Measurements from ENCODE around the gene RFX4.

RFX4 gene

GRCh38 chr12:106717673-106718072 is 134.9 kb downstream of the RFX4 start:
- Histone ChIP-seq H3K4me2 (ENCODE audit: low read length) (no peak overlapping the region), H3K27ac (no peak overlapping the region), H3K27me3 (ENCODE audit: control insufficient read depth, insufficient read depth, low read length) (no peaks in the 10 kb centered on the region), H3K36me3 (ENCODE audit: control insufficient read depth, insufficient read depth, low read length) (no peaks in the 10 kb centered on the region), H3K9ac (no peak overlapping the region), H3K4me1 (peaks cover 16% of the 10 kb centered on the region), H2AFZ (no peak overlapping the region), H3K9me3 (ENCODE audit: control insufficient read depth, low read length) (no peaks in the 10 kb centered on the region), H3K4me3 (ENCODE audit: low read depth, low read length) (no peak overlapping the region), H3K79me2 (no peaks in the 10 kb centered on the region)
- TF ChIP-seq CTCF (IDR thresholded peaks at IDR 0.05), result no peak

GRCh38 chr12:106719879-106720278 is 137.1 kb downstream of the RFX4 start:
- no peaks in the 10 kb centered on the region for H3K36me3 ChIP-seq (ENCODE audit: control insufficient read depth, insufficient read depth, low read length)
- no peak overlapping the region for H3K4me3 ChIP-seq (ENCODE audit: low read depth, low read length)
- H3K9ac ChIP-seq, result no peak overlapping the region
- TF ChIP-seq CTCF (IDR thresholded peaks at IDR 0.05), result no peak
- no peaks in the 10 kb centered on the region for H3K27me3 ChIP-seq (ENCODE audit: control insufficient read depth, insufficient read depth, low read length)
- no peak overlapping the region for H3K27ac ChIP-seq
- H3K4me2 ChIP-seq (ENCODE audit: low read length), result no peak overlapping the region
- H3K79me2 ChIP-seq, result no peaks in the 10 kb centered on the region
- no peaks in the 10 kb centered on the region for H3K9me3 ChIP-seq (ENCODE audit: control insufficient read depth, low read length)
- H3K4me1 ChIP-seq, result peaks cover 16% of the 10 kb centered on the region
- no peak overlapping the region for H2AFZ ChIP-seq

- Histone ChIP-seq H3K27ac (no peak overlapping the region), H3K27me3 (ENCODE audit: control insufficient read depth, insufficient read depth, low read length) (no peaks in the 10 kb centered on the region), H3K9me3 (ENCODE audit: control insufficient read depth, low read length) (no peaks in the 10 kb centered on the region), H3K4me2 (ENCODE audit: low read length) (no peak overlapping the region), H3K4me3 (ENCODE audit: low read depth, low read length) (no peak overlapping the region), H3K9ac (no peak overlapping the region), H2AFZ (peak overlapping the region; percentile 54), H3K79me2 (no peaks in the 10 kb centered on the region), H3K36me3 (ENCODE audit: control insufficient read depth, insufficient read depth, low read length) (no peaks in the 10 kb centered on the region), H3K4me1 (peaks cover 16% of the 10 kb centered on the region)
- no peak for TF ChIP-seq CTCF (IDR thresholded peaks at IDR 0.05)
Measured at GRCh38 chr12:106720696-106721095, 137.9 kb downstream of the RFX4 start.

GRCh38 chr12:106721915-106722314 is 139.1 kb downstream of the RFX4 start:
- TF ChIP-seq CTCF (IDR thresholded peaks at IDR 0.05), result no peak
- H3K9ac ChIP-seq, result no peak overlapping the region

GRCh38 chr12:106722837-106723236 is 140.0 kb downstream of the RFX4 start:
- Histone ChIP-seq H3K27me3 (ENCODE audit: control insufficient read depth, insufficient read depth, low read length) (no peaks in the 10 kb centered on the region), H3K9me3 (ENCODE audit: control insufficient read depth, low read length) (no peaks in the 10 kb centered on the region), H3K4me3 (ENCODE audit: low read depth, low read length) (no peak overlapping the region), H3K4me2 (ENCODE audit: low read length) (no peak overlapping the region), H3K27ac (no peak overlapping the region), H3K4me1 (peaks cover 16% of the 10 kb centered on the region), H3K36me3 (ENCODE audit: control insufficient read depth, insufficient read depth, low read length) (no peaks in the 10 kb centered on the region), H3K79me2 (no peaks in the 10 kb centered on the region), H2AFZ (no peak overlapping the region), H3K9ac (no peak overlapping the region)
- no peak for TF ChIP-seq CTCF (IDR thresholded peaks at IDR 0.05)

More at GRCh38 chr12:106721915-106722314, 139.1 kb downstream of the RFX4 start:
- Histone ChIP-seq H3K27ac (no peak overlapping the region), H3K4me2 (ENCODE audit: low read length) (no peak overlapping the region), H2AFZ (no peak overlapping the region), H3K4me1 (peaks cover 16% of the 10 kb centered on the region), H3K4me3 (ENCODE audit: low read depth, low read length) (no peak overlapping the region), H3K79me2 (no peaks in the 10 kb centered on the region), H3K27me3 (ENCODE audit: control insufficient read depth, insufficient read depth, low read length) (no peaks in the 10 kb centered on the region), H3K36me3 (ENCODE audit: control insufficient read depth, insufficient read depth, low read length) (no peaks in the 10 kb centered on the region), H3K9me3 (ENCODE audit: control insufficient read depth, low read length) (no peaks in the 10 kb centered on the region)
